Body of pancreas (tissue), 4 donors: ENCODE measurements around the gene RBL2.
"Not testable (repeated sequence)": the region's sequence is repeated elsewhere in the genome, so short reads cannot be mapped to it uniquely, and the experiment has no call there.

Experiments
- CTCF ChIP-seq, 7 experiments: fragments of 450-650 bp in 4 of 7; fragments of 200-600 bp in 3 of 7; sonication (generic) in 3 of 7; IDR thresholded peaks; one replicate each; pipeline ENCODE4 v1.5.1; 2016 to 2019; ENCODE audit warnings: antibody characterized with exemption in 7 of 7
- POLR2A ChIP-seq, 3 donors: fragments of 450-650 bp; IDR thresholded peaks; one replicate each; pipeline ENCODE4 v1.6.1; 2016; ENCODE audit warnings: antibody characterized with exemption in 3 of 3, mild to moderate bottlenecking in 2 of 3

GRCh38 chr16:53384610-53385009 is 49.7 kb upstream of the RBL2 start:
- TF ChIP-seq CTCF, POLR2A (IDR thresholded peaks at IDR 0.05): not testable (repeated sequence)
